ENCODE results near the gene TIPARP. TPM values are rescaled to one million over a fixed set of nuclear protein-coding genes. Genes with fewer than 3 reads are reported as not detected.
"Not testable (repeated sequence)": the region's sequence is repeated elsewhere in the genome, so short reads cannot be mapped to it uniquely, and the experiment has no call there.

The TIPARP gene
- total and polyA plus RNA-seq, 4 donors = 15.5 to 44.7 (median 26.9) TPM

DNA sequence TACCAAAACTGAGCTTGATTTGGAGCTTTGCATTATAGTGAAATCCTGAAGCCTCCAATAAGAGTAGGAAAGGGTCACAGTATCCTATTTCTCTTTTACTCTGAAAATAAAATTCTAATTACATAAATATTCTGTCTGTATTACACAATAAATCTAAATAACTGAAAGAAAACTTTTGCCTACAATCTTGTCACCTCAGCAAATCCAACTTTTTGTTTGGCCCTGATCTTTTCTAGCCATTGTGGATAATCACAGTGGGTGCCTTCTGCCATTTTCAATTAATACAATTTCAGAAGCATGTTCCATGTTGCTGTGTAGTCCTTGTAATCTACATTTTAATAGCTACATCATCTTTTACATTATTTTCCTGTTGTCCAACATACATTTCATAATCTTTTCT, 29.4 kb upstream of the TIPARP start:
- H3K27me3 ChIP-seq (ENCODE audit: control insufficient read depth, insufficient read depth, low read length) = no peaks in the 10 kb centered on the region
- peaks cover 10% of the 10 kb centered on the region for H3K4me1 ChIP-seq (ENCODE audit: control insufficient read depth, insufficient read depth, low read length)
- no peaks in the 10 kb centered on the region for H3K36me3 ChIP-seq (ENCODE audit: control insufficient read depth, insufficient read depth, low read length)
- no peak for DNase-seq (ENCODE audit: low read depth in 4 of 6, low spot score in 6 of 6)
- H3K27ac ChIP-seq (ENCODE audit: low read depth, low read length) = no peak overlapping the region
- H3K4me3 ChIP-seq (ENCODE audit: low read depth, low read length) = no peak overlapping the region
- H3K9me3 ChIP-seq (ENCODE audit: control insufficient read depth, insufficient read depth, low read length) = no peaks in the 10 kb centered on the region

DNA sequence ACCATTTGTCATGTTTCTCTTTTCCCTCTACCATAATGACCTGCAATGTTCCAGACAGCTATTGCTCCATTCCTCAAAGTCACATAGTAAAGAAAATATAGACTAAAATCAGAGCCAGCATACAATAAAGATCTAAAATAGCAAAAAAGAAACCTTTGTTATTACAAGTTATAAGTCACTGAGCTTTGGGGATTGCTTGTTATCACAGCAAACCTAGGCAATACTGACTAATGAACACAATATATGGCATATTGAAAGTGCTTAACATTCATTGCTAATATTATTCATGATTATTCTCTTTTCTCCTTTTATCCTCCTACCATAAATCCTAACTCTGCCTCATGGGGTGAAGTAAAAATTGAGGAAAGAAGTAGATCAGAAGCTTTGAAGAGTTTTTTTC, 27.4 kb upstream of the TIPARP start:
- no peaks in the 10 kb centered on the region for H3K27me3 ChIP-seq (ENCODE audit: control insufficient read depth, insufficient read depth, low read length)
- no peaks in the 10 kb centered on the region for H3K9me3 ChIP-seq (ENCODE audit: control insufficient read depth, insufficient read depth, low read length)
- DNase-seq (ENCODE audit: low read depth in 4 of 6, low spot score in 6 of 6) = no peak
- H3K27ac ChIP-seq (ENCODE audit: low read depth, low read length) = no peak overlapping the region
- H3K4me3 ChIP-seq (ENCODE audit: low read depth, low read length) = no peak overlapping the region
- H3K4me1 ChIP-seq (ENCODE audit: control insufficient read depth, insufficient read depth, low read length) = peaks cover 10% of the 10 kb centered on the region
- no peaks in the 10 kb centered on the region for H3K36me3 ChIP-seq (ENCODE audit: control insufficient read depth, insufficient read depth, low read length)

DNA sequence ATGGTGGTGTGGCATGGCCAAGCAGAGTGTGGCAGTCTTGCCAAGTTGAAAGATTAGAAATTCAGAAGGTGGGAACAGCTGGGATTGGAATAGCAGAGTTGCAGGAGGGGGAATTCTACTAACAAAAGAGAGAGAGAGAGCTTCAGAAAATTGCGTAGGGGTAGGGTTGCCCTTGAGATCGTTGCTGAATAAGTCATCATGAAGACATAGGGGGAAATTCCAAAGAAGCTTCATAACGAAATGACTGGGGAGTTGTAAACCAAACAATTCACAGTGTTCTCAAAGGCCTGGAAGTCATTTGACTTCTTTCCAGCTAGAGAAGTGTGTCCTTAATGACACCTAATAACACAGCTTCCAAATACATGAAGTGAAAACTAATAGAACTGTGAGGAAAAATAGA, 26.3 kb upstream of the TIPARP start:
- Histone ChIP-seq H3K9me3 (ENCODE audit: control insufficient read depth, insufficient read depth, low read length) (no peaks in the 10 kb centered on the region), H3K27ac (ENCODE audit: low read depth, low read length) (no peak overlapping the region), H3K4me1 (ENCODE audit: control insufficient read depth, insufficient read depth, low read length) (peaks cover 9% of the 10 kb centered on the region), H3K27me3 (ENCODE audit: control insufficient read depth, insufficient read depth, low read length) (no peaks in the 10 kb centered on the region), H3K4me3 (ENCODE audit: low read depth, low read length) (no peak overlapping the region), H3K36me3 (ENCODE audit: control insufficient read depth, insufficient read depth, low read length) (no peaks in the 10 kb centered on the region)
- 83% methylated on average over 1 of the region's 3 CpGs for WGBS (ENCODE audit: insufficient coverage)
- DNase-seq (ENCODE audit: low read depth in 4 of 6, low spot score in 6 of 6) = no peak

DNA sequence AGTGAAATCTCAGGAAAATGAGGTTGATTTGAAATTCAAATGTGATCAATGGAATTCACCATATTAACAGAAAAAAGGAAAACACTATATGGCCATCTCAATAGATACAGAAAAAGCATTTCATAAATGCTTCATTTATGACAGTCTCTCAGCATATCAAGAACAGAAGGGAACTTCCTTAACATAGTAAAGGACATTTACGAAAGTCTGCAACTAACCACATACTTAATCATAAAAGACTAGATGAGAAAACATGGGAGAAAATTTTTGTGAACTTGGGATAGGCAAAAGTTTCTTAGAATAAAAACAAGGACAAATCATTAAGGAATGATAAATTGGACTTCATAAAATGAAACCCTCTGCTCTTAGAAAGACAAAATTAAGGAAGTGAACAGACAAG, 24.7 kb upstream of the TIPARP start:
- no peaks in the 10 kb centered on the region for H3K4me1 ChIP-seq (ENCODE audit: control insufficient read depth, insufficient read depth, low read length)
- no peaks in the 10 kb centered on the region for H3K27me3 ChIP-seq (ENCODE audit: control insufficient read depth, insufficient read depth, low read length)
- no peak overlapping the region for H3K4me3 ChIP-seq (ENCODE audit: low read depth, low read length)
- H3K27ac ChIP-seq (ENCODE audit: low read depth, low read length) = no peak overlapping the region
- no peak for DNase-seq (ENCODE audit: low read depth in 4 of 6, low spot score in 6 of 6)
- no peaks in the 10 kb centered on the region for H3K9me3 ChIP-seq (ENCODE audit: control insufficient read depth, insufficient read depth, low read length)
- WGBS (ENCODE audit: insufficient coverage) = no CpG with 5 or more reads among the region's 1 CpG
- H3K36me3 ChIP-seq (ENCODE audit: control insufficient read depth, insufficient read depth, low read length) = no peaks in the 10 kb centered on the region

DNA sequence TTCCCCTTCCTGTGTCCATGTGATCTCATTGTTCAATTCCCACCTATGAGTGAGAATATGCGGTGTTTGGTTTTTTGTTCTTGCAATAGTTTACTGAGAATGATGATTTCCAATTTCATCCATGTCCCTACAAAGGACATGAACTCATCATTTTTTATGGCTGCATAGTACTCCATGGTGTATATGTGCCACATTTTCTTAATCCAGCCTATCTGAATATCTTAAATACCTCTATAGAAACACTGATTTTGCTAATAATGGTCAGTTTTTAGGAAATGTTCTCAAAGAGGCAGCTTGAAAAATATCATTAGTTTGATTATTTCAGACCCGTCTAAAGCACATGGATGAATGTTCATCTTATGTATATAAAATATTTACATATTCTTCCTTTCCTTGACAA, 21.7 kb upstream of the TIPARP start:
- H3K4me1 ChIP-seq (ENCODE audit: control insufficient read depth, insufficient read depth, low read length); DNase-seq (ENCODE audit: low read depth in 4 of 6, low spot score in 6 of 6); H3K4me3 ChIP-seq (ENCODE audit: low read depth, low read length); H3K27ac ChIP-seq (ENCODE audit: low read depth, low read length); H3K9me3 ChIP-seq (ENCODE audit: control insufficient read depth, insufficient read depth, low read length); H3K27me3 ChIP-seq (ENCODE audit: control insufficient read depth, insufficient read depth, low read length); H3K36me3 ChIP-seq (ENCODE audit: control insufficient read depth, insufficient read depth, low read length): not testable (repeated sequence)
- no CpG with 5 or more reads among the region's 2 CpGs for WGBS (ENCODE audit: insufficient coverage)

DNA sequence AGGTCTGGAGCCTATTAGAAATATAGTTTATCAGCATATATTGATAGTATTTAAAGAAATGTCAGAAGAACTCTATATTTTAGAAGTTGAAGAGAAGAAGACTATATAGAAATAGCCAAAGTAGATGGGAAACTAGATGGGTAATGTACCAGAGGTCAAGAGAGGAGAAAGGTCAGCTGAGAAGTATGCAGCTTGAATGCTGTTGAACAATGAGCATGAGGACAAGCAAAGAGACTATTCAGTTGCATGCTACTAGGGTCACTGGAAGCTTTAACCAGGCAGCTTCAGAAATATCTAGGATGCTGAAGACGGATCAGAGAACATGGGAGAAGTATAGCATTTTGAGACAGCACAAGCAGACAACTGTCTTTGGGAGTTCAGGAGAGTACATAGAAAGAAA, 19.6 kb upstream of the TIPARP start:
- H3K4me1 ChIP-seq (ENCODE audit: control insufficient read depth, insufficient read depth, low read length) = no peaks in the 10 kb centered on the region

DNA sequence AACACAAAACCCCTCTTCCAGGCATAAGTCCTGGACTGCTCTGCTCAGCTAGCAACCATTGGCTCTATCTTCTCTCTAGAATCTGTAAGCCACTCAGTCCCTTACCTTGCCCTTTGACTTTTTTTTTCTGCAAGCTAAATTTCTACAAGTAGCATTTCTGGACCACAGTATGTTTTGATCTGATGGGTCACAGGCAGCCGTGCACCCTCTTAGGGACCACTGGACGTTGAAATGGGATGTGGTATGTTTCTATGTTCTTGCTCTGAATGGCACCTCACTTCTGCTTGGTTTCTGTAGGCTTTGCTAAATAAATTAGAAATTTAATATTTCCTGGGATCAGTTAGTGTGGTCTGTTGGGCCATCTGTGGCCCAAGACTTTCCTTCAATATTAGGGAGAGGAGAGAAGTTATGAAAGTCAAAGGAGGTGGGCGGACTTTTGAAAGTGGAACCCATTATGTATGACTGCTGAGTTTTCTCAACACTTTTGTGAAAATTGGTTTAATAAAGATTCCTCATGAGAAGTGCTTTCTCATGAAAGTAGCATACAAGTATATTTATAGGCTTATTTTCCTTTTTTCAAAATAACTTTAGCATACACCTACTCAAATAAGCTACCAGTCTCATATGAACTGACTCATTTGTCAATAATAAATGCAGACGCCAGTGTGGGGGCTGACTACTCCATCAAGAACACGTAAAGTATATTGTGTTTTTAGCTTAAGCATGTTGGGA, 18.4 kb upstream of the TIPARP start:
- no peak for DNase-seq (ENCODE audit: low read depth in 4 of 6, low spot score in 6 of 6)
- H3K36me3 ChIP-seq (ENCODE audit: control insufficient read depth, insufficient read depth, low read length) = no peaks in the 10 kb centered on the region
- H3K9me3 ChIP-seq (ENCODE audit: control insufficient read depth, insufficient read depth, low read length) = peaks cover 2% of the 10 kb centered on the region
- WGBS (ENCODE audit: insufficient coverage) = 100% methylated on average over 1 of the region's 5 CpGs
- no peak overlapping the region for H3K27ac ChIP-seq (ENCODE audit: low read depth, low read length)
- H3K27me3 ChIP-seq (ENCODE audit: control insufficient read depth, insufficient read depth, low read length) = no peaks in the 10 kb centered on the region
- no peaks in the 10 kb centered on the region for H3K4me1 ChIP-seq (ENCODE audit: control insufficient read depth, insufficient read depth, low read length)
- no peak overlapping the region for H3K4me3 ChIP-seq (ENCODE audit: low read depth, low read length)

More for the DNA sequence above, 19.6 kb upstream of the TIPARP start:
- no peak overlapping the region for H3K27ac ChIP-seq (ENCODE audit: low read depth, low read length)
- H3K9me3 ChIP-seq (ENCODE audit: control insufficient read depth, insufficient read depth, low read length) = no peaks in the 10 kb centered on the region
- H3K27me3 ChIP-seq (ENCODE audit: control insufficient read depth, insufficient read depth, low read length) = no peaks in the 10 kb centered on the region
- DNase-seq (ENCODE audit: low read depth in 4 of 6, low spot score in 6 of 6) = no peak
- 100% methylated on average over 1 of the region's 1 CpG for WGBS (ENCODE audit: insufficient coverage)
- no peaks in the 10 kb centered on the region for H3K36me3 ChIP-seq (ENCODE audit: control insufficient read depth, insufficient read depth, low read length)
- H3K4me3 ChIP-seq (ENCODE audit: low read depth, low read length) = no peak overlapping the region

DNA sequence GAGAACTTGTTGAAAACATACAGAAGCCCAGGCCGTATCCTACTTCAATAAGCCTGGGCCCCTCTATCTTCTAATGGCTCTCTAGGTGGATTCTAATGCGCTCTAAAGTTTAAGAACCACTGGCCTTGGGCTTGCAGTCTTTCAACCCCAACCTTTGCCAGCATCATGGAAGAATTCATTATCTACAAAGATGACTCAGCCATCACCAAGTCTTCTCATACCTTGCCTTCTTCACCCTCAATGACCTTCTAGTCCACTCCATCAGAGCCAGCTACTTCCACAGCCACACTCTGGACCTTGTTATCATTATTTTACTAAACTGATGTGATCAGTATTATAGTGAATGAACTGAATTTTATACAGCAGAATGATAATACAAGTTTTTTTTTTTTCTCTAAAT, 16.9 kb upstream of the TIPARP start:
- 100% methylated on average over 2 of the region's 2 CpGs for WGBS (ENCODE audit: insufficient coverage)
- Histone ChIP-seq H3K4me1 (ENCODE audit: control insufficient read depth, insufficient read depth, low read length) (no peaks in the 10 kb centered on the region), H3K27ac (ENCODE audit: low read depth, low read length) (no peak overlapping the region), H3K9me3 (ENCODE audit: control insufficient read depth, insufficient read depth, low read length) (peaks cover 2% of the 10 kb centered on the region), H3K36me3 (ENCODE audit: control insufficient read depth, insufficient read depth, low read length) (no peaks in the 10 kb centered on the region), H3K27me3 (ENCODE audit: control insufficient read depth, insufficient read depth, low read length) (no peaks in the 10 kb centered on the region), H3K4me3 (ENCODE audit: low read depth, low read length) (no peak overlapping the region)
- no peak for DNase-seq (ENCODE audit: low read depth in 4 of 6, low spot score in 6 of 6)

DNA sequence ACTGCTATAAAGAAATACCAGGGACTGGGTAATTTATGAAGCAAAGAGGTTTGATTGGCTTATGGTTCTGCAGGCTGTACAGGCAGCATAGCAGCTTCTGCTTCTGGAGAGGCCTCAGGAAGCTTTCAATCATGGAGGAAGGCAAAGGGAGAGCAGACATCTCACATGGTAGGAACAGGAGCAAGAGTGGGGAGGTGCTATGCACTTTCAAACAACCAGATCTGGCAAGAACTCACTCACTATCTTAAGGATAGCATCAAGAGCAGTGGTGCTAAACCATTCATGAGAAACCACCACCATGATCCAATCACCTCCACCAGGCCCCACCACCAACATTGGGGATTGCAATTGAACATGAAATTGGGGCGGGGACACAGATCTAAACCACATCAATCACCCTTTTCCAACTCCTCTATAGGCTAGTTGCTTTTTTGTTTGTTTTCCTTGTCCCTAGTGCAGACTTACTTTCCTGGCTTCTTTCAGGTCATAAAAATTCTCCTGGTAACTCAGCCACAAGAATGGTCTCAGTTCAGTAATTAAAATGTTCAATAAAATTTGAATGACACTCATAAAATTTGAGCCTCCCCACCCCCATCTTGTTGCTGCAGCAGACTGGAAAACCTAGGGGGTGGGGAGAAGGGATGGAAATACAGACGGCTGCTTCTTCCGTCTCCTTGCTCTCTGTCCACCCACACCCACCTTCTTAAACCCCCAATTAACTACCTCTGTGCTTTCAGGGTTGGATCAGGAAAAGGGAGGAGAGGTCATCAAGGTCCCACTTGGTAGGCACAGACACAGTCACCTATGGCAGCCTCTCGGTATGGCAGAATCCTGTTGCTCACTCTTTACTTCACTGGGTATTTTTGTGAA, 16.3 kb upstream of the TIPARP start:
- H3K27ac ChIP-seq (ENCODE audit: low read depth, low read length) = no peak overlapping the region
- 100% methylated on average over 1 of the region's 4 CpGs for WGBS (ENCODE audit: insufficient coverage)
- DNase-seq (ENCODE audit: low read depth in 4 of 6, low spot score in 6 of 6) = no peak

DNA sequence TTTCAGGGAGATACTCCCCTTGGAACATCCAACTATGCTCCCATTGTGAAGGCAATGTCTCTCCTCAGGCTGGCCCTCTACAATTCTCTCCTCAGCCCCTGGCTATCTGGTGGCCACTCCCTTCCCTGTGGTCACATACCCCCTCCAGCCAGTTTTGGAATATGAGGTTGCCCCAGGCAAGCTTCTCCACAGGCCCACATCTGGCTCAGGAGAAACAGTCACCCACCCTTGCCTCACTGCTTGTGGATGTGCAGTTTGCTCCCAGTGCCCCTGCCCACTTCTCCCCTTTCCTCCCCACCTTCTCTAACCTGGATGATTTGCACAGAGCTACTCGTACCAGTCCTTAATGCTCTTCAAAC, 15.7 kb upstream of the TIPARP start:
- no peak for DNase-seq (ENCODE audit: low read depth in 4 of 6, low spot score in 6 of 6)
- WGBS (ENCODE audit: insufficient coverage) = no CpG with 5 or more reads among the region's 1 CpG
- no peaks in the 10 kb centered on the region for H3K36me3 ChIP-seq (ENCODE audit: control insufficient read depth, insufficient read depth, low read length)

More for the DNA sequence above, 16.3 kb upstream of the TIPARP start:
- no peaks in the 10 kb centered on the region for H3K36me3 ChIP-seq (ENCODE audit: control insufficient read depth, insufficient read depth, low read length)
- no peaks in the 10 kb centered on the region for H3K4me1 ChIP-seq (ENCODE audit: control insufficient read depth, insufficient read depth, low read length)
- H3K27me3 ChIP-seq (ENCODE audit: control insufficient read depth, insufficient read depth, low read length) = no peaks in the 10 kb centered on the region
- H3K9me3 ChIP-seq (ENCODE audit: control insufficient read depth, insufficient read depth, low read length) = peaks cover 2% of the 10 kb centered on the region
- H3K4me3 ChIP-seq (ENCODE audit: low read depth, low read length) = no peak overlapping the region

More for the DNA sequence above, 15.7 kb upstream of the TIPARP start:
- H3K9me3 ChIP-seq (ENCODE audit: control insufficient read depth, insufficient read depth, low read length) = peaks cover 2% of the 10 kb centered on the region
- no peak overlapping the region for H3K4me3 ChIP-seq (ENCODE audit: low read depth, low read length)
- H3K27me3 ChIP-seq (ENCODE audit: control insufficient read depth, insufficient read depth, low read length) = no peaks in the 10 kb centered on the region
- H3K27ac ChIP-seq (ENCODE audit: low read depth, low read length) = no peak overlapping the region
- H3K4me1 ChIP-seq (ENCODE audit: control insufficient read depth, insufficient read depth, low read length) = no peaks in the 10 kb centered on the region
